Measurements from ENCODE around the gene CMBL.

Gene CMBL

DNA sequence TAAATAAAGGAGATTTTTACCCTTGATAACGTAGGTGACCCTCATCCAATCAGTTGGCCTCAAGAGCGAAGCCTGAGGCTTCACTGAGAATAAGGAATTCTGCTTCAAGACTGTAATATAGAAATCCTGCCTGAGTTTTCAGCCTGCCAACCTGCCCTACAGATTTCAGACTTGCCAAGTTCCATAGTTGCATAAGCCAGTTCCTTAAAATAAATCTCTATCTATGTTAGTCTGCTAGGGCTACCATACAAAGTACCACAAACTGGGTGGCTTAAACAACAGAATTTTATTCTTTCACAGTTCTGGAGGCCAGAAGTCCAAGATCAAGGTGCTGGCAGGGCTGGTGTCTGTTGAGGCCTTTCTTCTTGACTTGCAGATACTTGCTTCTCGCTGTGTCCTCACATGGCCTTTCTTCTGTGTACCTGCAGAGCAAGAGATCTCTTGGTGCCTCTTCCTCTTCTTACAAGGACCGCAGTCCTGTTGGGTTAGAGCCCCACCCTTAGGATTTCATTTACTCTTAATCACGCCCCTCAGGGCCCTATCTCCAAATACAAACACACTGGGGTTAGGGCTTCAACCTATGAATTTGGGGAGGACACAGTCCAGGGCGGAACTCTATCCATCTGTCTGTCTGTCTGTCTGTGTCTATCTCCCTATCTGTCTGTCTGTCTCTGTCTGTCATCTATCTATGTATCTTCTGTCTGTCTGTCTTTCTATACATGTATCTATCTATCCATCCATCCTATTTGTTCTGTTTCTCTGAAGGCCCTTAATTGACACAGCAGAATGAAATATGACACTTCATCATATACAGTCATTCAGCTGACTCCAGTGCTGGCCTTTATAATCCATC, 17.0 kb upstream of the CMBL start:
- no peak for TF ChIP-seq CREB1 (IDR thresholded peaks at IDR 0.05; ENCODE audit: low read depth)
- TF ChIP-seq RAD21 (IDR thresholded peaks at IDR 0.05; ENCODE audit: low read depth) = no peak
- TF ChIP-seq YY1 (IDR thresholded peaks at IDR 0.05; ENCODE audit: low read depth) = no peak
- TF ChIP-seq, protein P1, sequence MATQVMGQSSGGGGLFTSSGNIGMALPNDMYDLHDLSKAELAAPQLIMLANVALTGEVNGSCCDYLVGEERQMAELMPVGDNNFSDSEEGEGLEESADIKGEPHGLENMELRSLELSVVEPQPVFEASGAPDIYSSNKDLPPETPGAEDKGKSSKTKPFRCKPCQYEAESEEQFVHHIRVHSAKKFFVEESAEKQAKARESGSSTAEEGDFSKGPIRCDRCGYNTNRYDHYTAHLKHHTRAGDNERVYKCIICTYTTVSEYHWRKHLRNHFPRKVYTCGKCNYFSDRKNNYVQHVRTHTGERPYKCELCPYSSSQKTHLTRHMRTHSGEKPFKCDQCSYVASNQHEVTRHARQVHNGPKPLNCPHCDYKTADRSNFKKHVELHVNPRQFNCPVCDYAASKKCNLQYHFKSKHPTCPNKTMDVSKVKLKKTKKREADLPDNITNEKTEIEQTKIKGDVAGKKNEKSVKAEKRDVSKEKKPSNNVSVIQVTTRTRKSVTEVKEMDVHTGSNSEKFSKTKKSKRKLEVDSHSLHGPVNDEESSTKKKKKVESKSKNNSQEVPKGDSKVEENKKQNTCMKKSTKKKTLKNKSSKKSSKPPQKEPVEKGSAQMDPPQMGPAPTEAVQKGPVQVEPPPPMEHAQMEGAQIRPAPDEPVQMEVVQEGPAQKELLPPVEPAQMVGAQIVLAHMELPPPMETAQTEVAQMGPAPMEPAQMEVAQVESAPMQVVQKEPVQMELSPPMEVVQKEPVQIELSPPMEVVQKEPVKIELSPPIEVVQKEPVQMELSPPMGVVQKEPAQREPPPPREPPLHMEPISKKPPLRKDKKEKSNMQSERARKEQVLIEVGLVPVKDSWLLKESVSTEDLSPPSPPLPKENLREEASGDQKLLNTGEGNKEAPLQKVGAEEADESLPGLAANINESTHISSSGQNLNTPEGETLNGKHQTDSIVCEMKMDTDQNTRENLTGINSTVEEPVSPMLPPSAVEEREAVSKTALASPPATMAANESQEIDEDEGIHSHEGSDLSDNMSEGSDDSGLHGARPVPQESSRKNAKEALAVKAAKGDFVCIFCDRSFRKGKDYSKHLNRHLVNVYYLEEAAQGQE (IDR thresholded peaks at IDR 0.05; ENCODE audit: low read depth) = no peak

DNA sequence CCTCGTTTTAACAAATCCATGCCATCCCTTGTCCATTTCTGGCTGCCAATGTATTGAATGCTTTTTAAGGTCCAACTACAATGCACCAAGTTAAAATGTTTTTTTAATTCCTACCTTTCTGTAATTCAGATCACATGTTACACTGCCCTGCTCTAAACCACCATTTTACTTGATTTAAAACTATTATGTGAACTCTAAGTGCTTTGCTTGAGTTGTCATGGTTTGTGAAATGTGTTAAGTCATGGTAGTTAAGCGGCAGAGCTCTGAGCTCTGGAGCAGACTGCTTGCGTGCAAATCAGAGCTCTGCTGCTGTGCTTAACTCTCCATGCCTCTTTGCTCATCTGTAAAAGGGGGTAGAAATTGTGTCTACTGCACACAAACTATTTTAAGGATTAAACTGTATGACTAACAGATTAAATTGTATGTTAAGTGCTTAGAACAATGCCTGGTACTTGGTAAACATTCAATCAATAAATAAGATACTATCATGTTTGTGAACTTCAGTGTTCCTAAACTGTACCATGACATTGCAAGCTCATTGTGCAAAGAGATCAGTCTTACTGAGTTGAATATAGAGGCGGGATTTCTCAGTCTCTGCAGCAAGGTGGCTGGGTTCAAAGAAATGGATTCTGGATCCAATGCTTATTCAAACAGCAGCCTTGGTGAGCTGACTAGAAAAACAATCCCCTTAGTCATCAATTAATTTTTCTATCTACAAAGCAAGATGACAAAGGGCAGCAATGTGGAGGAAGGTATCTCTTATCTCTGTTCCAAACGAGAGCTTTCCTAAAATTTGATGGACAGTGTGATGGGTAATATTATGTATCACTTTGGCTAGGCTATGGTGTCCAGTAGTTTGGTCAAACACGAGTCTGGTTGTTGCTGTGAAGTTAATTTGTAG, 16.1 kb upstream of the CMBL start:
- no peak for TF ChIP-seq EGR1 (IDR thresholded peaks at IDR 0.05)
- TF ChIP-seq CREB1 (IDR thresholded peaks at IDR 0.05; ENCODE audit: low read depth) = no peak
- no peak for TF ChIP-seq FOXM1 (IDR thresholded peaks at IDR 0.05; ENCODE audit: borderline replicate concordance, low read depth)
- TF ChIP-seq TAF1 (IDR thresholded peaks at IDR 0.05; ENCODE audit: low read depth) = no peak
- TF ChIP-seq ZBTB7A (IDR thresholded peaks at IDR 0.05; ENCODE audit: low read depth) = no peak
- no peak for TF ChIP-seq CEBPB (IDR thresholded peaks at IDR 0.05)
- TF ChIP-seq TCF12 (IDR thresholded peaks at IDR 0.05; ENCODE audit: low read depth) = no peak
- TF ChIP-seq NFIC (IDR thresholded peaks at IDR 0.05) = no peak
- TF ChIP-seq, protein P2, sequence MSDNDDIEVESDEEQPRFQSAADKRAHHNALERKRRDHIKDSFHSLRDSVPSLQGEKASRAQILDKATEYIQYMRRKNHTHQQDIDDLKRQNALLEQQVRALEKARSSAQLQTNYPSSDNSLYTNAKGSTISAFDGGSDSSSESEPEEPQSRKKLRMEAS (IDR thresholded peaks at IDR 0.05) = no peak
- no peak for TF ChIP-seq RAD21 (IDR thresholded peaks at IDR 0.05; ENCODE audit: low read depth)
- TF ChIP-seq, protein P3, sequence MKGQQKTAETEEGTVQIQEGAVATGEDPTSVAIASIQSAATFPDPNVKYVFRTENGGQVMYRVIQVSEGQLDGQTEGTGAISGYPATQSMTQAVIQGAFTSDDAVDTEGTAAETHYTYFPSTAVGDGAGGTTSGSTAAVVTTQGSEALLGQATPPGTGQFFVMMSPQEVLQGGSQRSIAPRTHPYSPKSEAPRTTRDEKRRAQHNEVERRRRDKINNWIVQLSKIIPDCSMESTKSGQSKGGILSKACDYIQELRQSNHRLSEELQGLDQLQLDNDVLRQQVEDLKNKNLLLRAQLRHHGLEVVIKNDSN (IDR thresholded peaks at IDR 0.05) = no peak

DNA sequence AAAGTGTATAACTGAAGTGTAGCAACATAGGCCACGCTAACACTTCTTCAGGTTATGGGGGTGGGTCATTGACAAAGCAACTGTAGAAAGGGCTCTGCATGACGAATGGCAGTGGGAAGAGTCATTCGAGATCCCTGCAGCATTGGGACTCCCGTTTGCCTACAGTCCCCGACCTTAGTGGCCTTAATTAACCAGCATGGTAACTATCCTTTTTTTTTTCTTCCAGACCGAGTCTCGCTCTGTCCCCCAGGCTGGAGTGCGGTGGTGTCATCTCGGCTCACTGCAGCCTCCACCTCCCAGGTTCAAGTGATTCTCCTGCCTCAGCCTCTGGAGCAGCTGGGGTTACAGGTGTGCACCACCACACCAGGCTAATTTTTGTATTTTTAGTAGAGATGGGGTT, 14.2 kb upstream of the CMBL start:
- TF ChIP-seq FOXM1 (IDR thresholded peaks at IDR 0.05; ENCODE audit: borderline replicate concordance, low read depth) (no peak), NFIC (IDR thresholded peaks at IDR 0.05) (no peak), RAD21 (IDR thresholded peaks at IDR 0.05; ENCODE audit: low read depth) (no peak)

DNA sequence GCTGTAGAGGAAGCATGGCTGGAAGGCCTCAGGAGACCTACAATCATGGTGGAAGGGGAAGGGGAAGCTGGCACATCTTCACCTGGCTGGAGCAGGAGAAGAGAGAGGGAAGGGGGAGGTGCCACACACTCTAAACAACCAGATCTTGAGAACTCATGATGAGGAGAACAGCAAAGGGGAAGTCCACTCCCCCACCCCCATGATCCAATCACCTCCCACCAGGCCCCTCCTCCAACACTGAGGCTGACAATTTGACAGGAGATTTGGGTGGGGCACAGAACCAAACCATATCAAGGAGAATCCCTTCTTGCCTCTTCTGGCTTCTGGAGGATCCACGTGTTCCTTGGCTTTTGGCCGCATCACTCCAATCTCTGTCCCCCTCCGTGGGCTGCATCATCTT, 13.1 kb upstream of the CMBL start:
- TF ChIP-seq CREB1 (IDR thresholded peaks at IDR 0.05; ENCODE audit: low read depth) = no peak
- TF ChIP-seq, protein P2 (IDR thresholded peaks at IDR 0.05) = no peak
- TF ChIP-seq CEBPB (IDR thresholded peaks at IDR 0.05) = no peak
- TF ChIP-seq RAD21 (IDR thresholded peaks at IDR 0.05; ENCODE audit: low read depth) = no peak
- TF ChIP-seq TEAD4 (IDR thresholded peaks at IDR 0.05) = no peak
- TF ChIP-seq ZBTB7A (IDR thresholded peaks at IDR 0.05; ENCODE audit: low read depth) = no peak
- TF ChIP-seq, protein P1 (IDR thresholded peaks at IDR 0.05; ENCODE audit: low read depth) = no peak

DNA sequence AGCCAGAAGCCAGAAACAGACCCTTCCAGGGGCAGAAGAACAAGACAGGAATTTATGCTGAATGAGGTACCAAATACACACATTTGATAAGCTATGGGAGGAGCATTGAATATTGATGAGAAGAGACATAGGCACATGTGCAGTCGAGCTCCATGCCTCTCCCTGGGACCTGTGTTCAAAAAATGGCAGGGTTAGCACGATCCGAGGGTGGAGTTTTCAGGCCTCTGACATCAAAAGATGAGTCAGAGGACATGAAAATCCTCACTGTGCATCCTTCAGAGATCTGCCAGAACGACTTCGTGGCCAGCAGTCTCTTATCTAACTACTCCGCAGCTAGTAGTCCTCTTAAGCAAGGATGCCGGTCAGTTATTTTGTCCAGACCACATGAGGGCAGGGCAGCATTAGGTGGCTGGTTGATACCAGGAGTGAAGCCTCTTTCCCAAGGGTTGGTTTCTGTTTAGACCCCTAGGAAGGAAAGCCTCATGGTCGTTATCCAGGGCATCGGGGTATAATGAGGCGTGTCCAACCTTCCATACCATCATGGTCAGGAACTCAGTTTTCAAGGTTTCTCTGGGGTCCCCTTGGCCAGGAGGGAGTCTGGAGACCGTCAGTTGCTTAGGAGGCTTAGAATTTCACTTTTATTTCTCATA, 11.6 kb upstream of the CMBL start:
- TF ChIP-seq NFIC (IDR thresholded peaks at IDR 0.05) (no peak), FOXM1 (IDR thresholded peaks at IDR 0.05; ENCODE audit: borderline replicate concordance, low read depth) (no peak), TAF1 (IDR thresholded peaks at IDR 0.05; ENCODE audit: low read depth) (no peak), TEAD4 (IDR thresholded peaks at IDR 0.05) (no peak), RAD21 (IDR thresholded peaks at IDR 0.05; ENCODE audit: low read depth) (no peak), TCF12 (IDR thresholded peaks at IDR 0.05; ENCODE audit: low read depth) (no peak), YY1 (IDR thresholded peaks at IDR 0.05; ENCODE audit: low read depth) (no peak)
- TF ChIP-seq, protein P1 (IDR thresholded peaks at IDR 0.05; ENCODE audit: low read depth) = no peak
- TF ChIP-seq, protein P3 (IDR thresholded peaks at IDR 0.05) = no peak
